Transverse colon (tissue), 4 donors: ENCODE results near the gene TCERG1L. TPM values are rescaled to one million over a fixed set of nuclear protein-coding genes. Genes with fewer than 3 reads are reported as not detected.

Experiments used
- DNase-seq: peaks from one replicate; pipeline ENCODE4 v3.0.0-alpha.2; 2019
- H3K27ac ChIP-seq, 4 donors: fragments of 200-600 bp; sonication (generic); 2 replicates each; pipeline ENCODE4 v1.5.1; 2016 to 2018; ENCODE audit warnings: inconsistent platforms in 4 of 4
- H3K27me3 ChIP-seq: fragments of 200-600 bp; sonication (generic); 2 replicates; pipeline ENCODE4 v1.5.1; 2017; ENCODE audit warnings: inconsistent platforms
- H3K36me3 ChIP-seq, 4 donors: fragments of 200-600 bp; sonication (generic); 2 replicates each; pipeline ENCODE4 v1.5.1; 2017 to 2019; ENCODE audit warnings: inconsistent platforms in 4 of 4
- H3K4me1 ChIP-seq, 4 donors: fragments of 200-600 bp; sonication (generic); 2 replicates each; pipeline ENCODE4 v1.5.1; 2017 to 2020; ENCODE audit warnings: inconsistent platforms in 4 of 4
- H3K4me3 ChIP-seq, 4 donors: fragments of 200-600 bp; sonication (generic); 1 replicate in 1 of 4; 2 replicates in 3 of 4; pipeline versions ENCODE4 v1.5.1 to v1.6.1; 2017 to 2019; ENCODE audit warnings: inconsistent platforms in 4 of 4
- H3K9me3 ChIP-seq, 2 donors: fragments of 200-600 bp; sonication (generic); 2 replicates each; pipeline ENCODE4 v1.5.1; 2017 to 2019; ENCODE audit warnings: inconsistent platforms in 2 of 2
- EP300 ChIP-seq: sonication (generic); formaldehyde crosslinking; IDR thresholded peaks from one replicate; pipeline ENCODE4 v1.6.1; 2017; ENCODE audit warnings: antibody characterized with exemption, low read depth
- POLR2A ChIP-seq: fragments of 450-650 bp; IDR thresholded peaks from one replicate; pipeline ENCODE4 v1.6.1; 2016; ENCODE audit warnings: antibody characterized with exemption, mild to moderate bottlenecking, moderate library complexity
- POLR2AphosphoS5 ChIP-seq, 3 donors: sonication (generic); formaldehyde crosslinking; IDR thresholded peaks; one replicate each; pipeline ENCODE4 v1.6.1; 2016; ENCODE audit warnings: antibody characterized with exemption in 3 of 3
- WGBS, 2 donors: methylation state at CpG; one replicate each; pipeline ENCODE4 v1.1.5; 2018; ENCODE audit warnings: low coverage in 1 of 2; 5-methylcytosine and 5-hydroxymethylcytosine counted together
- in situ Hi-C, 4 donors: fragments of 200-750 bp; cut with MboI; loops; one replicate each; pipeline versions ENCODE4 v1.15.0 to v1.15.1; 2017; ENCODE audit warnings: low sequenced_read_pairs in 3 of 4, low pct_ligation_motif_present in 1 of 4, low pct_unique_long_range_greater_than_20kb in 1 of 4
- intact Hi-C: fragments of 100-400 bp; cut with DNase I; formaldehyde crosslinking; loops from one replicate; pipeline ENCODE4 v1.15.1; 2023; ENCODE audit warnings: low total_unique reads
- total RNA-seq, 4 donors: library from RNA; depleted of rRNA; stranded (reverse); fragments of >200 nt; gene quantifications; one replicate each; pipeline ENCODE4 v1.1.0, GENCODE V29; 2016
- TF ChIP-seq, protein P1 (sequence below), 5 experiments: fragments of 200-600 bp in 3 of 5; fragments of 450-650 bp in 2 of 5; sonication (generic) in 3 of 5; IDR thresholded peaks; 1 replicate in 2 of 5; 2 replicates in 3 of 5; pipeline ENCODE4 v1.5.1; 2016 to 2017; ENCODE audit warnings: antibody characterized with exemption in 5 of 5, inconsistent platforms in 3 of 5, mild to moderate bottlenecking in 2 of 5, moderate library complexity in 1 of 5

Gene TCERG1L
- total RNA-seq, 4 donors from 2014 or later = 0.16 TPM; not detected in 3

DNA sequence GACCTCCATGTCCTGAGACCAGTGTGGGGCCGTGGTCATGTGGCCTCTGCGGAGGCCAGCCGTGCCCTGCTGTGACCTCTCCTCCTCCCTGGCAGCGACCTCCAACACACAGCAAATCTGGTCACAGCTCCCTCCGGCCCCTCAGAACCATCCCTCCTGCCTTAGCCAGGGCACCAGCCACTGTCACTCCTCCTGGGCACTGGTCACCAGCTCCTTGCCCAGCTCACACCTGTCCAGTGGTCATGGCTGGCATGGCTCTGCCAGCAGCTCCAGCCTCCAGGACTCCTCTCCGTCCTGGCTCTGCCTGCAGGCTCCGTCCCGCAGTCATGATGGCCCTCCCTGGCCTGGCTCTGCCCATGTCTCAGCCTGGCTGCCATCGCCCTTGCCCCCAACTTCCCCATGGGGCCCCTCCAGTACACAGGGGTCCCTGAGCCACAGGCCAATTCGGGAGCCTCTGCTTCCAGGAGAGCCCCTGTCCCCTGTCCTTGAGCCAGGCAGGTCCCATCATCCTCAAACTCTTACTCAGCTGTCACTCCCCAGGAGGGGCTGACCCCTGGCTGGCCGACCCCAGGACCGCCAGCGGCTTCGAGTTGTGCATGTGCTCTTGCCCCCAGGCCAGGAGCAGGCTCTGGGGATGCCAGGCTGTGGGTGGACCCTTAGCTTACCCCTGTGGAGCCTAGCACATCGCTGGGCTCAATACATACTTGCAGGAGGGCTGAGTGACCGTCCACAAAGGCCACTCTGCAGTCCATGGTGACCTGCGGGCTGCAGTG is 92.5 kb downstream of the TCERG1L start:
- no peaks in the 10 kb centered on the region for H3K36me3 ChIP-seq
- no peaks in the 10 kb centered on the region for H3K9me3 ChIP-seq
- H3K4me1 ChIP-seq = no peaks in the 10 kb centered on the region
- TF ChIP-seq POLR2AphosphoS5 (IDR thresholded peaks at IDR 0.05) (no peak), POLR2A (no peak), EP300 (no peak)
- TF ChIP-seq, protein P1, sequence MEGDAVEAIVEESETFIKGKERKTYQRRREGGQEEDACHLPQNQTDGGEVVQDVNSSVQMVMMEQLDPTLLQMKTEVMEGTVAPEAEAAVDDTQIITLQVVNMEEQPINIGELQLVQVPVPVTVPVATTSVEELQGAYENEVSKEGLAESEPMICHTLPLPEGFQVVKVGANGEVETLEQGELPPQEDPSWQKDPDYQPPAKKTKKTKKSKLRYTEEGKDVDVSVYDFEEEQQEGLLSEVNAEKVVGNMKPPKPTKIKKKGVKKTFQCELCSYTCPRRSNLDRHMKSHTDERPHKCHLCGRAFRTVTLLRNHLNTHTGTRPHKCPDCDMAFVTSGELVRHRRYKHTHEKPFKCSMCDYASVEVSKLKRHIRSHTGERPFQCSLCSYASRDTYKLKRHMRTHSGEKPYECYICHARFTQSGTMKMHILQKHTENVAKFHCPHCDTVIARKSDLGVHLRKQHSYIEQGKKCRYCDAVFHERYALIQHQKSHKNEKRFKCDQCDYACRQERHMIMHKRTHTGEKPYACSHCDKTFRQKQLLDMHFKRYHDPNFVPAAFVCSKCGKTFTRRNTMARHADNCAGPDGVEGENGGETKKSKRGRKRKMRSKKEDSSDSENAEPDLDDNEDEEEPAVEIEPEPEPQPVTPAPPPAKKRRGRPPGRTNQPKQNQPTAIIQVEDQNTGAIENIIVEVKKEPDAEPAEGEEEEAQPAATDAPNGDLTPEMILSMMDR (IDR thresholded peaks at IDR 0.05) = no peak
- DNase-seq = no peak
- intact Hi-C loops = loop anchor here (1.0 kb wide), 1 partner anchor 28 kb away; no protein-coding TSS in a partner anchor
- no peaks in the 10 kb centered on the region for H3K27me3 ChIP-seq
- H3K27ac ChIP-seq = no peak overlapping the region
- 87% methylated on average over 16 of the region's 17 CpGs; no CpG with 5 or more reads in 1 of the 2 donors for WGBS, 2 donors
- no peak overlapping the region for H3K4me3 ChIP-seq
- in situ Hi-C loops = no loop called here

DNA sequence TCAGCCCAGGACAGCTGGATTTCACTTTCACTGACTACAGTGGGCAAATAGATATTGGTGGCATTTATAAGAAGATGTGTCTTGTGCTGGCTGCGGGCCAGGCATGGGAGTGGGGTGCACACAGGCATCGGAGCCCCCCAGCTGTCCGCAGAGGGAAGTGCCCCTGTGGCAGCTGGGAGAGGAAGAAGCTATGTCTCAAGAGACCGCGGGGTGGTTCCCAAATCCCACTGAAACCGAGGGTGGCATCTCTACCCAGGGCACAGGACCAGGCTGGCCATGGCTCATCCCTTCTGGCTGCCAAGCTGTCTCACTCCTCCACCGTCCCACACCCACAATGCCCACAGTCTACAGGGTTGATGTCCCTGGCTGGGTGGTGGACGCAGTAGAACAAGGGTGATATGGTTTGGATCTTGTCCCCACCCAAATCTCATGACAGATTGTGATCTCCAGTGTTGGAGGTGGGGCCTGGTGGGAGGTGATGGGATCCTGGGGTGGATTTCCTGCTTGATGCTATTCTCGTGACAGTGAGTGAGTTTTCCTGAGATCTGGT is 94.8 kb downstream of the TCERG1L start:
- Histone ChIP-seq H3K4me3 (no peak overlapping the region), H3K4me1 (no peaks in the 10 kb centered on the region), H3K27ac (no peak overlapping the region), H3K27me3 (no peaks in the 10 kb centered on the region), H3K36me3 (no peaks in the 10 kb centered on the region), H3K9me3 (no peaks in the 10 kb centered on the region)
- in situ Hi-C loops (no loop called here), intact Hi-C loops (no loop called here)
- no peak for DNase-seq
- TF ChIP-seq EP300 (no peak), POLR2A (no peak), POLR2AphosphoS5 (IDR thresholded peaks at IDR 0.05) (no peak)
- TF ChIP-seq, protein P1 (IDR thresholded peaks at IDR 0.05) = no peak
- WGBS, 2 donors = 83% methylated on average over 9 of the region's 9 CpGs; no CpG with 5 or more reads in 1 of the 2 donors

DNA sequence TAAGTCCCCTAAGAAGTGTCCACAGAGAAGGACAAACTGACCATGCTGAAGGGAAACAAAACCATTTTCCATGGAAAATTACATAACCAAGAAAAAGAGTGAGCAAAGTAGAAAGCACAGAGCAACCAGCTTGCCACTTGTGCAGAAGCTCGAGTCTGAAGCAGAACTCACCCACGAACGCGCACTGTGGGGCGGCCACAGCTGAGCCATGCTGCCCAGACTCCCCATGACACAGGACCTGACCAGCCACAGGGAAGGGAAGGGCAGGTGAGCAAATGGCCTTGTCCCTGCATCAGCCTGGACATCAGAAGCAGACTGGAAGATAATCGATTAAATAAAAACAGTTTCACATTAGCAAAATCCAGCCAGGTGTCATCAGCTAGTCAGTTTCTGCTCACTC is 95.7 kb downstream of the TCERG1L start:
- Histone ChIP-seq H3K9me3 (no peaks in the 10 kb centered on the region), H3K27me3 (no peaks in the 10 kb centered on the region), H3K4me1 (no peaks in the 10 kb centered on the region), H3K4me3 (no peak overlapping the region), H3K36me3 (no peaks in the 10 kb centered on the region), H3K27ac (no peak overlapping the region)
- 92 to 93% methylated on average over 6 of the region's 6 CpGs for WGBS, 2 donors
- DNase-seq = no peak
- intact Hi-C loops (no loop called here), in situ Hi-C loops (no loop called here)
- TF ChIP-seq POLR2AphosphoS5 (IDR thresholded peaks at IDR 0.05) (no peak), POLR2A (no peak), EP300 (no peak)
- TF ChIP-seq, protein P1 (IDR thresholded peaks at IDR 0.05) = no peak

DNA sequence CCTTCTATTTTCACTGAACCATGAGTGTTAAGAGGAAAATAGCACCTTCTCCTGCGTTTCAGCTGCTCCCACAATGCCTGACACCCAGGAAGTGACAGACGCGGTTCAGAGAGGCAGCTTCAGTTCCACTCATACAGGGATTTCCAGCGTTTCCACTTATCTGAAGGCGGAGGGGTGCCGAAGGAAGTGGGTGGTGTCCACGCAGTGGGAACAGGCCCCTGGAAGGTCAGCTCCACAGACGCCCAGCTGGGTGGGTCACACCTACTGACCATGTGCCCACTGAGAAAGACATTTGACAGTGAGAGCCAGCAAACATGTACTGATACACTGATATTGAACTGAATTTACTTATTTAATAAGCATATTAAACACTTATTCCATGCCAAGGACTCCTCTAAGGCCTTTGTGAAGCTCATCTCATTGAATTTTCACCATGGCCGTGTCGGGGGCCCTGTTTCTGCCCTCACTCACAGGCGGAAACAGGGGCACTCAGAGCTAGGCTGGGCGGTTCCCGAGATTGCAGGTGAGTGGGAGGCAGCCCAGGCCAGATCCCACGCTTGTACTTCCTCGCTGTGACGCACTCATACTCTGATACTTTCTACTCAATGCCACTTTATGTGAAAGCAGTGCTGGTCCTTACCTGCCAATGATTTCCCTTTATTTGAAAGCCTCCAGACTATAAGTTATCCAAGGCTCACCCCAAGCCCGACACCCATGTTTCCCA is 96.8 kb downstream of the TCERG1L start:
- H3K27ac ChIP-seq = no peak overlapping the region
- no peak for DNase-seq
- intact Hi-C loops (no loop called here), in situ Hi-C loops (no loop called here)
- 84 to 91% methylated on average over 12 to 17 of the region's 17 CpGs for WGBS, 2 donors
- H3K36me3 ChIP-seq = no peaks in the 10 kb centered on the region
- no peak overlapping the region for H3K4me3 ChIP-seq
- H3K4me1 ChIP-seq = no peaks in the 10 kb centered on the region
- H3K27me3 ChIP-seq = no peaks in the 10 kb centered on the region
- TF ChIP-seq POLR2AphosphoS5 (IDR thresholded peaks at IDR 0.05) = no peak
- TF ChIP-seq EP300 = no peak
- TF ChIP-seq, protein P1 (IDR thresholded peaks at IDR 0.05) = no peak
- no peak for TF ChIP-seq POLR2A
- H3K9me3 ChIP-seq = no peaks in the 10 kb centered on the region
